Right renal cortex interstitium (tissue), 3 donors: ENCODE data around the gene CDKN2A. TPM values are rescaled to one million over a fixed set of nuclear protein-coding genes. Genes with fewer than 3 reads are reported as not detected.
"Not testable (repeated sequence)": the region's sequence is repeated elsewhere in the genome, so short reads cannot be mapped to it uniquely, and the experiment has no call there.

Experiments
- DNase-seq, 3 donors: peaks; one replicate each; pipeline ENCODE4 v3.0.0-alpha.2; 2013; ENCODE audit warnings: low read depth in 3 of 3, low spot score in 2 of 3
- polyA plus RNA-seq, 3 donors: library from polyadenylated mRNA; unstranded; fragments of 120-200 nt; gene quantifications; one replicate each; pipeline ENCODE4 v1.2.1, GENCODE V29; 2013; ENCODE audit not compliant: insufficient read length in 3 of 3

The CDKN2A gene
- polyA plus RNA-seq, 3 donors = not detected

DNA sequence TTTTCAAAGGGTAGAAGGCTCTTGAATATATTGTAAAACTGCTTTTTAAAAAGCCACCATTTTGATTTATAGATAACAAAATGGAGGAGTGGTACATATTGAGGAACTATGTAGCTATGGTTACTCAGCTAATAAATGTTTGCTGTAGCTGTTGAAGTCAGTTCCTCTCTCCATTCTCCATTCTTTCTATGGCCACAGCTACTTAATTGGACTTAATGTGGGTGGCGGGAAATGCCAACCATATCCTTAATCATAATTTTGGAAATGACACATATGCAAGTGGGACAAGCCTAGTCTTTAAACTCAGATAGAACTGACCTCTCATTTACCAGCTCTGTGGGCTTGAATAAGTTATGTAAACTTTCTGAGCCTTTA is 10.6 kb downstream of the CDKN2A start:
- no peak for DNase-seq

DNA sequence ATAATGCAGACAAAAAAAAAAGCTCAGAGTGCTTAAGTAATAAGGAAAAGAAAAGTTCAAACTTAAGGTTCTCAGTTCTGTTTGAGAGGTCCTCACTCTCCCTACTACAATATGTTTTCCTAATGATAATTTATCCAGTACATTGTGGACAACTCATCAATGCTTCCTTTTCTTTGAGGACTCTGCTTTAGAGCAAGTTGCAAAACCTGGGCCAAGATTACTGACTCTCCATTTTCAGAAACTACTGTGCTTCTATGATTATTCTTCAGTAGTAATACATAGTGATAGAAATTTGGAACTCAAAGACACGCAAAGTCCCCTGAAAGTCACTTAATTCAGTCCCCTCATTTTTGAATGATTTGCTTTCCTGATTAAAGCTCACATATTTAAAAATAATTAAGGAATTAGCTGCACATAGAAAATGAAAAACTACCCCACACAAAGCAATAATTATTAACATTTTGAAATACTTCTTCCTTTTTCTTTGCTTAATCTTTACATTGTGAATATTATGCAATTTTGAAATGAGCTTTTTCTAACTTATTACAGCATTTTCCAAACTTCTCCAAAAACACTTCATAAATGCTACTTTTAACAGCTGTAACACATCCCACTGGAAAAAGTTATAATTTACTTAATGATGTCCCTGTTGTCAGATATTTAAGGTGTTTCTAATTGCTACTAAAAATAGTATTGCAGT is 11.2 kb downstream of the CDKN2A start:
- DNase-seq = no peak

DNA sequence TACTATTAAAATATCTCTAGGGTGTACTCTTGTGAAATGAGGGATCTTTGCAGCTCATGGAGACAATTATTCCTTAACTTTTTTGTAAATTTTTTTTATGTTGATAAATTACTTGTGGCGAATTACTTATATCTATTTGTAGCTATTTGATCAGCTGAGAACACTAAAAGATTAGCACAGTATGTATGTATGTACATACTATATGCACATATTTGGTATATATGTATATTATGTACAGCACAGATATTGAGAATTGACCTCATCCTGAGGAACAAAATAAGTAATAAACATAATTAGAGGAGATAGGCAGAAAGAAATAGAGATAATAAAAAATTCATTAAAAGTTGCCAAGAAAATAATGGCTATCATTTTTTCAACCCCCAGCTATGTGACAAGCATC is 11.8 kb downstream of the CDKN2A start:
- no peak for DNase-seq

DNA sequence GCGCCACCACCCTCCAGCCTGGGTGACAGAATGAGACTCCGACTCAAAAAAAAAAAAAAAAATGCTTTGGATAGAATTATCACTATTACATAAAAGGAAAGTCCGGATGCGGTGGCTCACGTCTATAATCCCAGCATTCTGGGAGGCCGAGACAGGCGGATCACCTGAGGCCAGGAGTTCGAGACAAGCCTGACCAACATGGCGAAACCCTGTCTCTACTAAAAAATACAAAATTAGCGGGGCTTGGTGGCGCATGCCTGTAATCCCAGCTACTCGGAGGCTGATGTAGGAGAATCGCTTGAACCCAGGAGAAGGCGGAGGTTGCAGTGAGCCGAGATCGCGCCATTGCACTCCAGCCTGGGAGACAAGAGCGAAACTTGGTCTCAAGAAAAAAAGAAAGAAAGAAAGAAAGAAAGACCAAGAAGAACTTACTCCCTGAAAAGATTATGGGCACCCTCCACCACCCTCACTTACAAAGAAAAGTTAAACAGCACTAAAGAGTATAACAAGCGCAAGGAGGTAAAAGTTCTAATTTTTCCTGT is 17.8 kb downstream of the CDKN2A start:
- no peak for DNase-seq

DNA sequence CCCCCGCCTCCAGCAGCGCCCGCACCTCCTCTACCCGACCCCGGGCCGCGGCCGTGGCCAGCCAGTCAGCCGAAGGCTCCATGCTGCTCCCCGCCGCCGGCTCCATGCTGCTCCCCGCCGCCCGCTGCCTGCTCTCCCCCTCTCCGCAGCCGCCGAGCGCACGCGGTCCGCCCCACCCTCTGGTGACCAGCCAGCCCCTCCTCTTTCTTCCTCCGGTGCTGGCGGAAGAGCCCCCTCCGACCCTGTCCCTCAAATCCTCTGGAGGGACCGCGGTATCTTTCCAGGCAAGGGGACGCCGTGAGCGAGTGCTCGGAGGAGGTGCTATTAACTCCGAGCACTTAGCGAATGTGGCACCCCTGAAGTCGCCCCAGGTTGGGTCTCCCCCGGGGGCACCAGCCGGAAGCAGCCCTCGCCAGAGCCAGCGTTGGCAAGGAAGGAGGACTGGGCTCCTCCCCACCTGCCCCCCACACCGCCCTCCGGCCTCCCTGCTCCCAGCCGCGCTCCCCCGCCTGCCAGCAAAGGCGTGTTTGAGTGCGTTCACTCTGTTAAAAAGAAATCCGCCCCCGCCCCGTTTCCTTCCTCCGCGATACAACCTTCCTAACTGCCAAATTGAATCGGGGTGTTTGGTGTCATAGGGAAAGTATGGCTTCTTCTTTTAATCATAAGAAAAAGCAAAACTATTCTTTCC is 19.3 kb downstream of the CDKN2A start:
- DNase-seq = no peak

DNA sequence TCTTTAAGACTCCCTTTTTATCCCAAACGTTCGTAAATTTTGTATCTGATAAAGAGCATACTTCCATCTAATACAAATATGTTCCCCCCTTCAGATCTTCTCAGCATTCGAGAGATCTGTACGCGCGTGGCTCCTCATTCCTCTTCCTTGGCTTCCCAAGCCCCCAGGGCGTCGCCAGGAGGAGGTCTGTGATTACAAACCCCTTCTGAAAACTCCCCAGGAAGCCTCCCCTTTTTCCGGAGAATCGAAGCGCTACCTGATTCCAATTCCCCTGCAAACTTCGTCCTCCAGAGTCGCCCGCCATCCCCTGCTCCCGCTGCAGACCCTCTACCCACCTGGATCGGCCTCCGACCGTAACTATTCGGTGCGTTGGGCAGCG is 19.9 kb downstream of the CDKN2A start:
- DNase-seq = no peak

DNA sequence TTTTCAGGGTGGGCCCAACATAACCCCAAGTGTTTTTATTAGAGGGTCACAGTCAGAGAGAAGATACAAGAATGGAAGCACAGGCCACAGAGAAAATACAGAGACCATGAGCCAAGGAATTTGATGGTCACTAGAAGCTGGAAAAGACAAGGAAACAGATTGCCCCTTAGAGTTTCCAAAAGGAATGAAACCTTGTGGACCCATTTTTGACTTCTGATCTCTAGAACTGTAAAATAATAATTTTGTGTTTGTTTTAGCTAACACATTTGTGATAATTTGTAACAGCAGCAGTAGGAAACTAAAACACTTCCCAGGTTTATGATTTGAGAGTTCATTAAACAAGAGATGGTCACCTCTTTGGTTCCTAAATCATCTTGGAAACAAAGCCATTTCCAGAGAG is 21.8 kb downstream of the CDKN2A start:
- DNase-seq = no peak

DNA sequence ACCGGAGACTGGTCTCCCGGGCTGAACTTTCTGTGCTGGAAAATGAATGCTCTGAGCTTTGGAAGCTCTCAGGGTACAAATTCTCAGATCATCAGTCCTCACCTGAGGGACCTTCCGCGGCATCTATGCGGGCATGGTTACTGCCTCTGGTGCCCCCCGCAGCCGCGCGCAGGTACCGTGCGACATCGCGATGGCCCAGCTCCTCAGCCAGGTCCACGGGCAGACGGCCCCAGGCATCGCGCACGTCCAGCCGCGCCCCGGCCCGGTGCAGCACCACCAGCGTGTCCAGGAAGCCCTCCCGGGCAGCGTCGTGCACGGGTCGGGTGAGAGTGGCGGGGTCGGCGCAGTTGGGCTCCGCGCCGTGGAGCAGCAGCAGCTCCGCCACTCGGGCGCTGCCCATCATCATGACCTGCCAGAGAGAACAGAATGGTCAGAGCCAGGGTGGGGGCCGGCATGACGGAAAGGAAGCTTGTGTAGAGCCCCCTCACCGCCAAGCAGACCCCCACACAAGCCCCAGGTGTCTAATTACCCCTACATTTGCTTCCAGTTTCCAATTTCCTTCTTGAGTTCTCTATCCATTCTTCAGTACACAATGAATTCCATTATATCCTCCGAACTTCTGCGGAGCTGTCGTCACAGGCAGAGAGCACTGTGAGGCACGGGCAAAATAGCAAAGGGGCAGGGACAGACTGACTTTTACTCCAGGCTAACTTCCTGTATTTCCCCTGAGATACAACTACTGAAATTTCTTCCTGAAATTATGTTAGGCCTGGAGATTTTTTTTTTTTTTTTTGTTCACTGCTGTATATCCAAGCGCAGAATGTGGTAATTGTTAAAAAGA is 23.2 kb downstream of the CDKN2A start:
- no peak for DNase-seq

DNA sequence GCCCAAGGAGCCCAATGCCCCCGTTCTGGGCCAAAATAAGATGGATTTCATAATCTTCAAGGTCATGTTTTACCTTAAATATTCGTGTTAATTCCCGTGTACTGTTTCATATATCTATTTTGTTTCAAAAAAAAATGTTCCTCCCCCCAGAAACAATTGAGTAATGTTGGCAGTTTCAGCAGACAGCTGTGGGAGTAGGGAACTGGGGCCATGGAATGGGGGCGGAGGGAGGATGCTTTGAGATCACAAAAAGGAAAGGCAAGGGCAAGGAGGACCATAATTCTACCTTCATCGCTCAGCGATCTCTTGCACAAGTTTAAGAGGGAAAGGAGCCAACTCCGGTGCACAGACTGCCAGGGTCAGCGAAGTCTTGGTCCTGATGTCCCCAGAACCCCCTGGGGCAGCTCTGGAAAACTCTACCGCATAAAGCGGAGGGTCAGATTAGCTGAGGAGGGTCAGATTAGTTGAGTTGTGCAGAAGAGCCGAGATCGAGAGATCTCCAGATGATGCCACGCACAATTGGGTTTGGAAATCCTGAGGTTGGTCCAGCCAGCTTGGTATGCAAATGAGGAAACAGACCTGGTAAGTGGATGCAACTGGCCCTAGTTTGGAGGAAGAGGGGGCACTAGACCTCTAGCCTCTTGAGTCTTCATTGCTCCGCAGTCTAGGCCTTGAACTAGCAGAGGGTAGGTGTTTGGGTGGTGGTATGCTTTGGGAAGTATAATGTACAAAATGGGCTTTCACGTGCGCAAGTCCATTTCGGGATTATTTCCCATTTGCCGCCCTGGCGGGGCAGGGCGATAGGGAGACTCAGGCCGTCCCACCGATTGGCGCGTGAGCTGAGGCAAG is 24.0 kb downstream of the CDKN2A start:
- DNase-seq = no peak

DNA sequence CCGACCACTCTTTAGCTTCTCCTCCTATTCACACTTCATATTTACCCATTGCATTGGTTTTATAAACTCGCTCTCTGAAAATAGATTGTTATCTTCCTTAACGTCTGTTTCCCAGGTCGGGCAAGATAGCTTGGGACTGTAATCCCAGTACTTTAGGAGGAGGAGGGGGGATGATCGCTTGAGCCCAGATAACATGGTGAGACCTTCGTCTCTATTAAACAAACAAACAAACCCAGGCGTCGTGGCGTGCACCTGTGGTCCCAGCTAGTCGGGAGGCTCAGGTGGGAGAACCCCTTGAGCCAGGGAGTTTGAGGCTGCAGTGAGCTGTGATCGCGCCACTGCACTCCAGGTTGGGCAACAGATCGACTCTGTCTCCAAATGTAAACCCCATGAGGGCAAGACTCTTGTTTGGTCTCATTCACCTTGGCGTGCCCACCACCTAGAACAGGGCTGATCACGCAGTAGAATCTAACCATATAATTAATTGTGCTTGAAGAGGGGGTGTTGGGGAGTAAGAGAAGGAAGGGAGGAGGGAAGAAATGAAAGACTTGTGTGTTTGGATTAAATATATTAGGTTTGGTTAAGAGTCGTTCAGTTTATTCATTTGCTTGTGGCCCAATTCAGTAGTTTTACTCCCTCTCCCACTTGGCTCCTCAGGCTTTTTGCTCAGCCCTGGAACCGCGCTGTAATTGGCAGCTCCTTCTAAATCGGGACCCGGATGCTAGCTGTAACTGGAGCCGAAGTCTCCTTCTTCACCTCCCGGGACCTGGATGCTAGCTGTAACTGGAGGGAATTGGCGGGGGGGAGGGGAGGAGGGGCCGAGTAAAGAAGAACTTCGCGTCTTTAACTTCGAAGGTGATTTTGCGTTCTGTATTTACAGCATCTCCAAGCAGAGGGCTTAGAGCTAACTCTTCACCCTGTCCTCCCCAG is 24.9 kb downstream of the CDKN2A start:
- no peak for DNase-seq

DNA sequence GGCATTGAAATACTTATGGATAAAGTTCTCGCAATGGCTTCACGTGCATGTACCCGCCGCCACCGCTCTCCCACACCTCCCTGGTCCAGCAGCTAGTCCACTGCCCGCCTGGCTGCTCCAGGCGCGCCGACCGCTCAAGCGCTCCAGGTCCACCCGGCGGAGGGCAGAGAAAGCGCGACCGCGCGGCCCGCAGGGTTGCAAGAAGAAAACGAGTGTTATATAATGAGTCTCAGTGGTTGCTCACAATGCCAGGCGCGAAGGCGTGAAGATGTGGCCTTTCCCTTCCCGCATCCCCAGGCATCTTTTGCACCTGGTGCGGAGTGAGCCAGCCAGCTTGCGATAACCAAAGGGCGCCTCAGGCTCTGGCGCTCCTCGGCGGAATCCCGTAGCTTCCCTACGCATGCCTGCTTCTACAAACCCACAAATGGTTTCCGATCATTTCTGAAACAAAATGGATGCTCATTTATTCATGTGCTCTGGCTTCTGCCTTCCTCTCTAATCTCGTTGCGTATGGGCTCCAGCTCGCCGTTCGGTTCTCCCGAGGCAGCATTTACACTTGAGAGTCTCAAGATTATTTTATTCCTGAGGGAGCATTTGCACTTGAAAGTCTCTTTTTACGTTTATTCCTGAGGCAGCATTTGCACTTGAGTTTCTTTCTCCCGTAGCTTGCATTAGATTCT is 25.7 kb downstream of the CDKN2A start:
- DNase-seq = no peak

DNA sequence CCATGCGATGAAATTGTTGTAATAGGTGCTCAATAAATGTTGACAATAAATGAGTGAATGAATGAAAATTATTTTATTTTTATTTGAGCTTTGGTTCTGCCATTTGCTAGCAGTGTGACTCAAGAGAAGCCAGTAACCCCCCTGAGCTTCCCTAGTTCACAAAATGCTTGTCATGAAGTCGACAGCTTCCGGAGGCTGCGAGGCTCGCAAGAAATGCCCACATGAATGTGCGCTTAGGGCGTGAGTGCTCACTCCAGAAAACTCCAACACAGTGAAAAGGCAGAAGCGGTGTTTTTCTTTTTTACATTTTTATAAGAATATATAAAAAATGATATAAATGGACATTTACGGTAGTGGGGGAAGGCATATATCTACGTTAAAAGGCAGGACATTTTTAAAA is 26.5 kb downstream of the CDKN2A start:
- DNase-seq = no peak

DNA sequence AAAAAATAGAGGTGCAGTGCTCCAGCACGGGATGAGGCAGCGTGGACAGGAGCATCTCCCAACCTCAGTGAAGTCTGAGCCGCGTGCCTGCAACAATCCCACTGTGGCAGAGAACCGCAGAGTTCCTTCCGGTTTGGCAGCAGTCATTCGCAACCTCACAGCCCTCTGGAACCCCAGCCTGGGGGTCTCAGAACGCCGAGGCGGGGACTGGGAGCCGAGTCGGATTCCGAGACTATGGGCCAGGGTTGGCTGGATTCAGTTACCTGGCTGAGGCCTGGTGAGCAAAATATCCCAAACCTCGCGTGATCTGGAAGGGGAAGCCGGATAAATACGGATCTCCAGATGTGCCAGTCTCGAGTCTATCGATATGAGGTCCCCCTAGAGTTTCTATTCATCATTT is 27.0 kb downstream of the CDKN2A start:
- DNase-seq = no peak

DNA sequence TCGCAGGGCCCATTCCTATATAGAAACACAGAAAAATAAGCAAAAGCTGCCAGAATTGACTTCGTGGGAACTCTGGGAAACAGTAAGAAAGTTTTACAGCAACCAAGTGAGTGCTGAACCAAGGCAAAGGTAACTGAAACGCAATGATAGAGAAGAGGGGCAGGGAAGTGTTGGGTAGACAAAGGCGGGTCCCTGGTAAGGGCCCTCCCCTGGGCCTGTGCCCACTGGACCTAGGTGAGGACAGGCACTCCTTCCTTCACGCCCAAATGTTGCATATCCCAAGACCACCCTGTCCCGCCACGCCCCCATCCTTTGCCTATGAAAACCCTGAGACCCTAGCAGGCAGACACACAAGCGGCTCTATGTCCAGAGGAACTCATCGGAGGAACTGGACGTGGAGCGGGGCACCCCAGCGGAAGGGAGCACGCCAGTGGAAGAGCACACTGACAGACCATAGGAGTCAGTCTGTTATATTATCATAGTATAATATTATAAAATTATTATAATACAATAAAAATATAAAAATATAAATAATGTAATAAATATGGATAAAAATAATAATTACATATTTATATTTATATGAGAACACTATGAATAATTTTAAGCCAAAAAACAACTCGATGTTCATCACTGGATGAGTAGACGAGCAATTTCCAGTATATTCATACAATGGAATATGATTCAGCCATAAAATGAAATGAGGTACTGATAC is 27.9 kb downstream of the CDKN2A start:
- no peak for DNase-seq

DNA sequence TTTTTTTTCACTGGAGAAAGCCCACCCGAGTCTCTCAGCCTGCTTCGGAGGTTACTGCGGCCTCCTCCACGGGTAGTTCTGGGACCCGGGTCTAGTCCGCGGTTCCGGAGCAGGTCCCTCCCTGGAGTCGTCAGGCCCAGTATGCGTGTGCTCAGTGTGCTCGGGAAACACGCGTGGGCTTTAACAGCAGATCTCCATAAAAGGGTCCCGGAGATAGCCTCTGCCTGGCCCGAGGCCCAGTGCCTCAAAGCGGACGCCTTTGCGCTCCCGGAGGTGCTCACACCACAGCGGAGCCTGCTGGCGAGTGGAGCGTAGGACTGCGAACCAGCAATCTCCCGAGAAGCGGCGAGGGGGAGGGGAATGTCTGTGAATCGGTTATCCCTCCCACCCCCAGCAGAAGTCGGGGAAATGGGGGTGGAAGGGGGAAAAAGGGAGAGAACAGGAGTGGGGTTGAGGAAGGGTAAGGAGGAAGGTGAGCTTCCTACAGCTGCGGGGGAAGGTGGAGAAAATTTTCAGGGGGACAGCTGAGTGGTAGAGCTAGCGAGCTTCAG is 28.7 kb downstream of the CDKN2A start:
- DNase-seq = no peak

DNA sequence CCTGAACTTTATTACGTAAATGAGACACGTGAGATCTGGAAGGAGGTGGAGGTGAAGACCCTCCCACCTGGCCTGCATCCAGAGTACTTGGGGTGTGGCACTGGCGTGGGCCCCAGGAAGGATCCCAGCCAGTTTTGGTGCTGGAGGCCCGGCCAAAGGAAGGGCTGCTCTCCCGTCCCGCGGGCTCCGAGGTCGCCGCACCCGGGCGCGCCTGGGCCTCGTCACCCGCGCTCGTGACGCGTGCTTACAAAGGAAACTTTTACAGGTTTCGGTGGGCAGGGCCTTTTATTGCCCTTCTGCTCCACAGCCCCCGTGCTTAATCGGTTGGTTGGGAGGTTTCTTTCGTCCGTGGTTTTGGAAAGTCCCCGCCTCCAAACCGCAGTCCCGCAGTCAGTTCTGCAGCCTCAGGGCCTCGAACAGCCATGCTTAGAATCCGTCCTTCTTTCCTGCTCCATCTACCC is 29.2 kb downstream of the CDKN2A start:
- no peak for DNase-seq

DNA sequence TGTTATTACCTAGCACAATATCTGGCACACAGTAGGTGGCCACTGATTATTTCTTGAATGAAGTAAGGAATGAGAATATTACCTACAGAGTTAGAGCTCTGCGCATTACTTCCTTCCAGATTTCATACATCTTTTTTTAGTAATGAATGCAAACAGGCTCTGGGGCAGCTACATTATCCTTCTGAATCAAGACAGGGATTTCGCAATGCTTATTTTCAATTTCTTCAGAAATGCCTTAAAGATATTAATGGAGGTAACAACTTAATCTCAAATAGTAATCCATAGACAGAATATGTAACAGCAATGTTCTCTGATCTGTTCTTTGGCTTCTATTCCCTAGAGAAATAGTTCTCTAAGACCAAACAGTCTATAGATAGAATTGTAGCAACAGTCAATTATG is 32.6 kb downstream of the CDKN2A start:
- DNase-seq = no peak

DNA sequence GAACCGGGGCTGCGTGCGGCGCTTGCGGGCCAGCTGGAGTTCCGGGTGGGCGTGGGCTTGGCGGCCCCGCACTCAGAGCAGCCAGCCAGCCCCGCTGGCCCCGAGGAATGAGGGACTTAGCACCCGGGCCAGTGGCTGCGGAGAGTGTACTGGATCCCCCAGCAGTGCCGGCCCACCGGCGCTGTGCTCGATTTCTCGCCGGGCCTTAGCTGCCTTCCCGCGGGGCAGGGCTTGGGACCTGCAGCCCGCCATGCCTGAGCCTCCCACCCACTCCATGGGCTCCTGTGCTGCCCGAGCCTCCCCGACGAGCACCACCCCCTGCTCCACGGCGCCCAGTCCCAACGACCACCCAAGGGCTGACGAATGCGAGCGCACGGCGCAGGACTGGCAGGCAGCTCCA is 34.9 kb downstream of the CDKN2A start:
- not testable (repeated sequence) for DNase-seq
